Measurements from ENCODE around the gene MCM3AP.
"Not testable (repeated sequence)": the region's sequence is repeated elsewhere in the genome, so short reads cannot be mapped to it uniquely, and the experiment has no call there.

MCM3AP gene

DNA sequence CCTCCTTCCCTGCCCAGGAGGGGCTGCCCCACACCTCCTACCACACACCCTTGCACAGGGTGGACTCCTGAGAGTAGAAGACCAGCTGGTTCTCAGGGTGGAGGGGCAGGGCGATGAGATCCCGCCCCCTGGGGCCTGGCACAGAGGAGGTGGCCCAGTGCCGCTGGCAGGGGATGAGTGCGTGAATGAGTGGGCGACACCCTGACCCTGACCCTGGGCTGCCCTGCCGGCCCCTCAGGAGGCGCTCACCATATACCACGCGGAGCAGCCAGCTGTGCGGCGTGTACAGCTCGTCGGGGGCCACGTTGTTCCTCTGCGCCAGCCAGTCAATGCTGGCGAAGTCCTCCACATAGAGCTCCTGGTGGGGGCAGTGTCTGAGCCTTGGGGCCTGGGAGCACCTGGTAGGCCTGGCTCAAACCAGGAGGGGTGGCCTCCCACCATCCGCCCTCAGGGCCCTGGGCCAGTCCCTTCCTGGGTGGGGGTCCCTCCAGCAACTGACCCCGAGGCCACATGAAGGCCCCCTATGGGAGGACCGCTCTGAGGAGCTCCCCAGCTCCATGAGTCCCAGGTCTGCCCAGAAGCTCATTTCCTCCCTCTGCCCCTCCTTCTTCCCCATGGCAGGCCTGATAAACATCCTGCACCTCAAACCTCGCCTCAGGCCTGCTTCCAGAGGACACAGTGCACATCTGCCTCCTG is 69.8 kb downstream of the MCM3AP start:
- no peak for DNase-seq

DNA sequence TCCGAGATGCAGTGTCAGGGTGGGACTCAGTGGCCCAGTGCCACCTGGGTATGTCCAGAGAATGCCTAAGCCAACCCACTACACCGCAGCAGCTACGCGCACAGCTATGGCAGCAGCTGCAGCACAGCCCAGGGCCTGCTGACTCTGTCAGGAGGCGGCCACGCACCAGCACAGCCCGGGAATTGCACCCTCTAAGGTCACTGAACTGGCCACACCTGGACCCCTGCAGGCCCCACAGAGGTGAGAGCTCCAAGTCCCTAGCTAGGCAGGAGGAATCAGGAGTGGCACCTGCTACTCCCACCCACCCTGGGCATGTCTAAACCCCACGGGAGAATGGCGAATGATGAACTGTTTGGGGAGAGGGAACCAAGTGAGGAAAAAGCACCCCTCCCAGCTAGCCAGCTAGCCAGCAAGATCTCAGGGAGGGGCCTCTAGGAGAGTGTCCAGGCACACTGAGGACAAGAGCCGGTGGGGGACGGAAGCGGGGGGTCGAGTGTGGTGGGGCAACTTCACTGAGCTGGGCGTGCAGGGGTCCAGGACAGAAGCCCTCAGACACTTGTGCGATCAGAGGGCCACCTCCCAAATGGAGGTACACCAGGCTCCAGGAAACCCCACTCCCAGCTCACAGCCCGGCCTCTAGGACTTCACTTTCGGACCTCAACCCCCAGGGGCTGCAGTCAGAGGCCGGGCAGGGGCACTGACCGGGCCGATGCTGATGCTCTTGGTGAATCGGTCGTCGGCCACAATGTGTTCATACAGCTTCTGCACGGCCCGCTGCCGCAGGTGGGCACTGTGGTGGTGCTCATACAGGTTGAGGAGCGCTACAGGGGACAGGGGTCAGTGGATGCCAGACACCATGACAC is 70.7 kb downstream of the MCM3AP start:
- DNase-seq: no peak

DNA sequence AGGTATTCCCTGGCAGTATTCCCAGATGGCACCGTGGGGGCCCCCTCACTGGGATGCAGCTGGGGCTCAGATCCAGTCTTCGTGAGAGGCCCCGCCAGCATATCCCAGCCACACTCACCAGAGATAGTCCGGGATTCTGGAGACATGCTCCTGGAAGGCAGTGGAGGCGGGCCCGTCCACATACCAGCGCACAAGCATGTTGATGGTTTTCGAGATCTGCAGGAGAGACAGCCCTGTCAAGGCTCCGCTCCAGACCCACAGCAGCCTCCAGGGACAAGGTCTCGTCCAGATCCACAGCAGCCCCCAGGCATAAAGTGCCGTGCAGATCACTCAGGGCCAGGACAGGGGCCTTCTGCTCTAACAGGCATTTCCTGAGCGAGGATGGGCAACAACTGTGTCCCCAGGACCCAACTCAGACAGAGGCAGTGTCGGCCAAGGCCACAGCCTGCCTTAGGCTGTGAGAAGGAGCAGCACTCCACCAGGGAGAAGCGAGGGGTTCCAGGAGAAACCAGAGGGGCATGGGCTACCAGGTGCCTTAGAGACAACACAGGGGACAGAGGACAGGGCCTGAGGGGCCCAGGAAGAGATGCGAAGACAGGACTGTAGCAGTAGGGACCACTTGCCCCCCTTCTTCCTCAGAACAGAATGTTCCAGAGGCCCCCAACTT is 71.7 kb downstream of the MCM3AP start:
- DNase-seq: no peak

DNA sequence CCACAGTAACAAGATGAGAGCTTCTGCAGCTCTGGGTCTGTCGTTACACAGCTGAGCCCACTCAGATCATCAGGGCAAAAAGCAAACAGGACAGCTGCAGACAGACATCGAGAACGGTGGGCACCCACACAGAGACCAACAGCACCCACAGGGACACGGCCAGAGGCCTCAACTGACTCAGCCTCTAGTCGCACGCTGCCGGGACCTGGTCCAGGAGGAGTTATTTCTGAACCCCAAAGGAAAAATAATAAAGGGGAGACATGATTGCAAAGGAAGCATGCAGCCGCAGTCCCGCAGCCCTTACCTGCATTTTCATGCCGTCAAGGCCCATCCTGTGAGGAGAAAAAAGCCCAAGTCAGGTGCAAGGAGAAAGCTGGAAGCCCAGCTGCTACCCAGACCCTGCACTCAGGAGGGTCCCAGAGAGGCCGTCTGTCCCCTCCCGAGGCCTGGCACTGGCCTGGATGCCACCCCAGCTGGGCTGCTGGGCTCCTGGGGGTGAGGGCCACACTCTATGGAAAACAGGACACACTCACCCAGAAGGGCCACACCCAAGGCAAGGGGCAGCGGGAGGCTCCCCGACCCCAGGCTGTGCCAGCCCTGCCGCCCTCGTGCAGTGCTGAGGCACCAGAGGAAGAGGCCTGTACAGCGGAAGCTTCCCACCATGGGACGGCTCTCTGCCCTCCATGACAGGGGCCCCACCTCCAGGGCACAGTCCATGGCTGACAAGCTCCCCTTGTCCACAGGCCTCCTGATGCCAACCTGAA is 72.5 kb downstream of the MCM3AP start:
- DNase-seq: no peak

DNA sequence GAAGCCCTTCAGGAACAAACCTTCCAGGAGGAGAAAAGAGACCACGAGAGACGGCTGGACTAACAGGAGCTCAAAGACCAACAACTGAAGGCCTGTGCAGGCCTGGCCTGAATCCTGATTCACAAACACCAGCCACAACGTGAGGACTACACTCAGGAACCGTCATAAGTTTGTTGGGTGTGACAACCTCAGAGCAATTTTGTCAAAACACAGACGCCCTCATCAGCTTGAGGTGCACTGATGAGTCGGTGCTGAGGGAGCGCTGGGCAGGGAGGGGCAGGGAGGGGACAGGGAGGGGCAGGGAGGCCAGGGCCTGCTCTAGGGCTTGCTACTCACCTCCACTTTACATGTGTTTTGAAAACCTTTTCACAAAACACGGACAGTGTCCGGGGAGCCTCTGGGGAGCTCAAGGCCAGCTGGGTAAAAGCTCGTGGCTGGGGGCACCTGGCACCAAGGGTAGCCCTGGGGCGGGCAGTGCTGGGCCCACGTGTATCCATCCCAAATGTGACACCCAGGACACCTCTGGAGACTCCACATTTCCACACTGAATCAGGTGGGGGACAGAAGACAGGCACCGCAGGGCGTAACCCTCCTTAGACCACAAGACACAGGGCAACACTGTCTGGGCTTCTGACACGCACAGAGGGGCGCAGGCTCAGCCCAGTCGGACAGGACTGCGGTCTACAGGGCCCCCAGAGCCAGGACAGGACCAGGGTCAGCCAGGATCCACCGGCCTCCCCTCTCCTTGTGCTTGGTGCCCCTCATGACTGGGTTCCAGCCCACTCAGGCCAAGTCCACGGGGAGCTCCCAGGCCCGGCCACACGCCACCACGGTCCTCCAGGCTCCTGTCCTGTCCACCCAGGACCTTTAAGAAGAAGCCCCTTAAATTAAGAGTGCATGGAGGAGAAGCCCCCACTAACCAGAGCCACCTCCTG is 73.4 kb downstream of the MCM3AP start:
- DNase-seq: no peak

DNA sequence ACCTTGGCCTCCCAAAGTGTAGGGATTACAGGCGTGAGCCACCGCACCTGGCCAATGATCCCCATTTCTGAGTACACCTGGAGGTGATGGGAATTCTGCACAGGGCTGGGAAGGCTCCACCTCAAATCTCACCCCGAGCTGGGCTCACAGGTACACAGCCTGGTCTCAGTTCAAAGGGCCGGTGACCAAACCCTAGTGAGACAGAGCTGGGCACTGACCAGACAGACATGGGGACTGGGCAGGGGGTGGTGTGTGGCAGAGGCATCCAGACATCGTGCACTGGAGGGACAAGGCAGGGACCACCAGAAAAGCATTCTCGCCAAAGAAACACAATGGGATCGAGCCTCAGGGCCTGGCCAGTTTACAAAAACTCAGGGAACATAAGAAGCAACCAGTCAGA is 74.0 kb downstream of the MCM3AP start:
- no peak for DNase-seq

DNA sequence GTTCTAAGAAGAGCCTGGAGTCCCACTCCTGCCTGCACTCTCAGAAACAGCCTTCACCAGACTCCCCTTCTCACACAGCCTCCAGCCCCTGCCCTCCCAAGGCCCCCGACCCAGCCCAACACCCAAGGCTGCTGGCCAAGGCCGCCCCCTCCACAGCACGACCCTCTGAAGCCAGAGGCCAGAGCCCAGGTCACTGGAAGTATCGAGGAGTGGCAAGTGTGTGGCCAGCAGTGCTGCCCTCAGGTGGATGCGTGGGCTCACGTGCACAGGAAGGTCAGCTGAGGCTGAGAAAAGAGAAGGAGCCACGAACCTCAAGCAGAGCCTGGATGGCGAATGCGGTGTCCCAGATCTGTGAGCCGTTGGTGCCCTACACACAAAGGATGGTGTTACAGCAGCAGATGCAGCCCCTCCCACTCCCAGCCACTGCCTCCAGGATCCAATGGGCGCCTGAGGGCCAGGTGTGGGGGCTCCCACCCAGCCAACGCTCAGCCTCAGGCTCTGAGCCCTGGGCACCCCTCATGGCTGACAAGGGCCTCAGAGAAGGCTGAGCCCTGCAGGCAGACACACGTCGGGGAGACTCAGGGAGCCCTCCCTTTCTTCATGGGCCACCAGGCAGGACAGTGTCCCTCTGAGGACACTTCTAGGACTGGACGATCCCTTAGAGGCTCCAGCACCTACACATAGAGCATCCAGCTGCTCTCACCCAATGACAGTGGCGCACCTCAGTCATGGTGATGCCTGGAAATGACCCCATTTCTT is 74.9 kb downstream of the MCM3AP start:
- DNase-seq: no peak

DNA sequence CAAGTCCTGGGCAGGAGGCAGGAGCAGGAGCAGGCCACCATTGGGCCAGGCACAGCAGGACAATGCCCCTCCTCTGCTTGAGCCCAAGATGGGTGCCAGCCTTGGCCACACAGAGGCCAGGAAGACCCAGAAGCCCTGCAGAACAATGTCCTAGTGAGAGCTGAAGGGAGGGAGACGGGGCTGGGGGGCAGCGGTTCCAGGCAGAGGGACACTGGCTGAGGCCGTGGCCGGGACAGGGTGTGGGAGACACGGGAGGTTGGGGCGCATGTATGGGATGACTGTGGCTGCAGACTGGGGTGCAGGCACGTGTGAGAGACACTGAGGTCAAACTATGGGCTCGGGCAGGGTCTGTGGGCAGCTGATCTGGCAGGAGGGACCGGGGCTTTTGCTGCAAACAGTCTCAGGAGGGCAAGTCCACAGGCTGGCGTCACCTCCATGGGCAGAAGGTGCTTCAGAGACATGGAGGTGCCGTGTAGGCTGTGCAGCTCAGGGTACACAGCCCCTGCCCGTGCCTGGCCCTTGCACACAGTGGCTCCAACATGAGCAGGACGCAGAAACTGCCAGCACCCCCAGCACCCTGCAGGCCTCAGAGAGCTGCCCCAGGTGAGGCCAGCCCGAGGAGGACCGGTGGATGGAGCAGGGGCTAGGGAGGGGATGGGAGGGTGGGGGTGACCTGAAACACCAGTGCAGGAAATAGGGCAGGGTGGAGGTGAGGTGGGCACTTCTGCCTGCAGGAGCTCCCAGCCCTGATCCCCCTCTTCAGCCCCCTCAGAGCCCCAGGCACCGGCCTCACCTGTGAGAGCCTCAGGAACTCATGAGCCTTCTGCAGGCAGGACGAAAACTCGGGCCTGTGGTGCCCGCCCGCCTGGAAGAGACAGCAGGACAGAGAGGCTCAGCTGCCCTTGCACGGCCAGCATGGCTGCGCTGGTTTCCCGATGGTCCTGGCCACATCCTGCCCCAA is 76.4 kb downstream of the MCM3AP start:
- DNase-seq: no peak

DNA sequence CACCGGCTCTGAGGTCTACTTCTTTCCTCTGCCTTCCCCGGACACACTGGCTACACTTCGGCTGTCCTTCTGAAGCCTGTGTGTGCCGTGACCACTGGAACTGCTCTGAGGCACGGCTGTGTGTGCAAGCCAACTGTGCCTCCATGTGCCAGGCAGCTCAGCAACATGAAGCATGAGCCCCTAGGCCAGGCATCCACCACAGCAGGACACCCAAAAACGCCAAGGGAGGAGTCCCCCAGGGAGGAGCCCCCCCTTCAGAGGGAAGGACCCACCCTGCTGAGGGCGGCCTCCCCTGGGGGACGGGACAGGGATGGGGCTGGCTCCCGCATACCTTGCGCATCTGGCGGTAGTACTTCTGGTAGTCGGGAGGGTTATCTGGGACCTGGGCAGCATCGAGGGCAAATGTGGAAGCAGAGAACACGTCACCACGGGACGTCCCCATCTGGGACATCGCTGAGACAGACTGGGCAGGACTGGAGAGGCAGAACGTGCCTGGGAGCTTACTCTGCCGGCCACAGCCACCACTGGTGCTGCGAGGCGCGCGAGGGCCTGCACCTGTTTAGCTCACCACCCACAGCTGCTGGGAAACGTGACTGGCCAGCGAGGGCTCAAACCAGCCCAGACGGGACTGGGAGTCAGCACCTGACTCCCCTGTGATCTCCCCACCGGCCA is 77.4 kb downstream of the MCM3AP start:
- no peak for DNase-seq

DNA sequence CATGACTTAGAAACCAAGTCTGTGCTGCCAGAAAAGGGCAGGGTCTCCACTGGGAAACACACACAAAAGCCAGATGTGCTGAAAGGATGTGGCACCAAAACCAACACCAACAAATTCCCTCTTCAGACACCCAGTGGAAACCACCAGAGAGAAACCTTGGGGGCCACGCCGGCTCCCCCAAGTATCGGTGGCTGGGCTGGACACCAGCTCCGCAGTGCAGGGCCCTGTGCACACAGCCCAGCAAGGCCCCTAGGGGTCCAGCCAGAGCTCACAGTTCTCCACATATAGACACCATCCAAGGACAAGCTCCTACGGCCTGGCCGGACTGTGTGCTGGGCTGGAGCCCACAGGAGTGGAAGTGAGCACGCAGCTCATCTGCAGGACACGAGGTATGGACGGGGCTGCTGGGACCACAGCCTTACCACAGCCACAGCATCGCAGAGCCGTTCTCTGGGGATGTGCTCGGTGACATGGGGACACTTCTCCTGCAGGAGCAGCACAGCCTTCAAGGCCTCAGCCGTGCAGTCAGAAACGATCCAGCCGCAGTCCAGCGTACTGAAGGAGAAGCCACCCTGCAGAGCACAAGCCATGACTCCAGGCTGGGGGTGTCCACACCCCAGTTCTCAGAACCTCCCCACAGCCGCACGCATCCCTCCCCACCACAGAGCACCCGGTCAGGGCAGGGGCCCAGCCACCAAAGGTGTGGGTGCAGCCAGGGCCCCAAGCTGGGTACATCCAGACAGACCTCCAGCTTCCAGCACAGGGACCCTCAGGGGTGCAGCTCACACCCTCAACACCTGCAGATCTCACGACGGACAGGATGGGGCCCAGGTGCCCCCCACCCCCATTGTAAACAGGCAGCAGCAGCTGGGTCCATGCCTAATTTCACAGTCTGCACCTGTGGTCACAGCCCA is 78.1 kb downstream of the MCM3AP start:
- no peak for DNase-seq

DNA sequence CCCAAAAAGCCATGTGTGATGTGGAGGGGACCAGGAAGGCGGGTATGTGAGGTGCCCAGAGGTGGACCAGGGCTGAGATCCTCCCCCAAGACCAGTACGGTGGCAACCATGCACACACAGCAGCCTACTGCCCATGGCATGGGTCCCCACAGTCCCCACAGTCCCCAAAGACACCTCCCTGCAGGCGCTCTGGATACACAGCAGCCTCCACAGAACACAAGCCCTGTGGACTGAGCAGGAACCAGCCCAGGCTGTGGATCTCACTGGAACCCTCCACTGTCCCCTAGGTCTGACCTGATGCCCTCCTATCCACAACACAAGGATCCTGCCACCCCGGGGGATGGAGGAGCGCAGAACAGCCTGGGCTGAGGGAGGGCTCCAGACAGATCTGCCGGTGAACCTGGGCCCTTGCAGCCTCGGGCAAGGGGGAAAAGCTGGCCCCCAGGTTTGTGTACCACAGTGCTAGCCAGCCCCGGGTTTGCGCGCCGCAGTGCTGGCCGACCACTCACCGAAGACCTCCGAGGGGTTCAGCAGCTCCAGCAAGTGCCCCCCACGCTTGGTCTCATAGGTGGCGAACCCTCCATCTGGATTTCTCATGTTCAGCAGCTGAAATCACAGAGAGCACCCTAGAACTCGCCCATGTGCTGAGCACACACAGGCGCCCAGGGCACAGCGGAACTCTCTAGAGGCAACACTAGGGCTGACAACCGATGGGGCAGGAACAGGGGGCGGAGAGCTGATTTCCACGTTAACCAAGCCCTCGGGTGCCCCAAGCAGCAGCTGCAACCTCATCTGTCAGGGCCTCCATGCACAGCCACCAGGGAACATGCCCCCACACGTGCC is 79.0 kb downstream of the MCM3AP start:
- DNase-seq: no peak

DNA sequence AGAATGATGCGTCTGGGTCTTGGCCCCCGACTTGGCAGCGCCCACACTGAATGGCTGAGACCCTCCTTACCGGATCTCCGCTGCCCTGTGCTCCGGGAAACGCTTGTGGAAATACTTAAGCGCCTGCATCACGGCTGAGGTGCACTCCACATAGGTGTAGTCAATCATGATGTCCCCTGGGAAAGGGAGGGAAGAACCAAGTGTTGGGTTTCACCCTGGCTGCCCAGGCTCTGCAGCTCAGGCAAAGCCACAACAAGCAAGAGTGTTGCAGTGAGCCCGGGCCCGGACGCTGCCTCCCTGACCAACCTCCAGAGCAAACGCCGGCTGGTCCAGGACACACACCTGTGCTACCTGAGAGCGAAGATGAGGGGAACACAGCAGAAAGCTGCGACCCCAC is 79.6 kb downstream of the MCM3AP start:
- DNase-seq: no peak

DNA sequence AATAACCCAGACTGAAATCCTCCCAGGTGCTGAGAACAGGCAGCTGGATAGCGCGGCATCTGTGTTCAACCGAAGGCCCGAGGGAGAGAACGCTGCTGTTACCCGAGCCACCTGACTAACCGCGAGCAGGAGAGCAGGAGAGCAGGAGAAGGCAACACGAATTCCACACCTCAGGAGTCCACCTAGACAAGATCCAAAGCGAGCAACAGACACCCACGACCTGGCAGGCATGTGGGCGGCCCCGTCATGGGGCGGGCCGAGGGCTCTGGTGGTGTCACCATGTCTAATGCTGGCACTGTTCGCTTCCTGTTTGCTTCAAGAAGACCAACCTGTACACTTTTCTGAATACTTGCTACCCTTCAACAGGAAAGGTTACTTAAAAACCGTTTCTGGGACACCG is 80.2 kb downstream of the MCM3AP start:
- no peak for DNase-seq

DNA sequence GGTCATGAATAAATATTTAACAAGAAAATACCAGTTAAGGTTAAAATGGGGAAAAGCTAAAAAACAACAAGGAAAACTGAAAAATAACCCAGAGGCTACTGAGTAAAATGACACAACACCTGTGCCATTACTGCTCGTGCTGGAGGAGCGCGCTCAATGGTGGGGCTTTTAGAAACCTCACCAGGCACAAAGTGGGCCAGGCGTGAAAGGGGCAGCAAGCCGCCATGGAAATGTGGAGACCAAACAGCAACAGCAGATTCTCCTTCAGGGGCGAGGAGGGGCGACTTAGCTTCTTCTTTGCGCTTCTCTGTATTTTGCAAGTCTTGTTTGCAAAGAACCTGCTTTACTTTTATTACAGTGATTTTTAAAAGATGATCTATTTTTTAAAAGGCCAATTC is 82.2 kb downstream of the MCM3AP start:
- DNase-seq: no peak

DNA sequence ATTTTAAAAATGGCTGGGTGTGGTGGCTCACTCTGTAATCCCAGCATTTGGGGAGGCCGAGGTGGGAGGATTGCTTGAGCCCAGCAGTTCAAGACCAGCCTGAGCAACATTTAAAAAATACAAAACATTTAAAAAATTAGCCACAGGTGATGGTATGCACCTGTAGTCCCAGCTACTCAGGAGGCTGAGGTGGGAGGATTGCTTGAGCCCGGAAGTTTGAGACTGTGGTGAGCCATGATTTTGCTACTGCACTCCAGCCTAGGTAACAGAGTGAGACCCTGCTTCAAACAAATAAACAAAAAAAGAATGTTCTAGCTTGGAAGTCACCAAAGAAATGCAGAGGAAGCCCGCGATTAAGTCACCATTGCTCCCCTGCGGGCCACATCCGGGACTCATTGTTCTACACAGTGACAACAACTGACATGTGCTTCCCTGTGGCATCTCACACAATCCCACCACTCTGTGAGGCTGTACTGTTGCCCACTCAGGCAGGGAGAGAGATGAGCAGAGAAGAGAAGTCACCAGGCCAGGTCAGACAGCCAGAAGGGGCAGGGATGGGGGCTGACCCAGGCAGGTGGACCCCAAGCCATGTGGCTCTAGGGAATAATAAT is 82.7 kb downstream of the MCM3AP start:
- DNase-seq: no peak

DNA sequence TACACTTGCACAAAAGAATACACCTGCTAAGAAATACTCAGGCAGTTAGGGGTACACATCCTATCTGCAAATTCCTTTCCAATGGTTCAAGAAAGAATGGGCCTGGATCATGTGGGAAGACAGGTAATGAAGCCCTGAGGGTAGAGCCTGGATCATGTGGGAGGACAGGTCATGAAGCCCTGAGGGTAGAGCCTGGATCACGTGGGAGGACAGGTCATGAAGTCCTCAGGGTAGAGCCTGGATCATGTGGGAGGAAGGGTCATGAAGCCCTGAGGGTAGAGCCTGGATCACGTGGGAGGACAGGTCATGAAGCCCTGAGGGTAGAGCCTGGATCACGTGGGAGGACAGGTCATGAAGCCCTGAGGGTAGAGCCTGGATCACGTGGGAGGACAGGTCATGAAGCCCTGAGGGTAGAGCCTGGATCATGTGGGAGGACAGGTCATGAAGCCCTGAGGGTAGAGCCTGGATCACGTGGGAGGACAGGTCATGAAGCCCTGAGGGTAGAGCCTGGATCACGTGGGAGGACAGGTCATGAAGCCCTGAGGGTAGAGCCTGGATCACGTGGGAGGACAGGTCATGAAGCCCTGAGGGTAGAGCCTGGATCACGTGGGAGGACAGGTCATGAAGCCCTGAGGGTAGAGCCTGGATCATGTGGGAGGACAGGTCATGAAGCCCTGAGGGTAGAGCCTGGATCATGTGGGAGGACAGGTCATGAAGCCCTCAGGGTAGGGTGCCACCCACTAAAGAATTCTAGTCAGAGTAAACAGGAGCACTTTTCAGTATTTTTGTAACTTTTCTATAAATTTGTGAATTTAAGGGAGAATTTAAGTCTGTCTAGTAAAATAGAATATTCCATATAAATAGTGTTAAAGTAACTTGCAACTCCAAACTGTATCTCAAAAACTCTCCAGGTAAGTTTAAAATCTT is 84.3 kb downstream of the MCM3AP start:
- DNase-seq: not testable (repeated sequence)

All from stimulated activated CD4-positive, alpha-beta T cell treated with anti-CD3 and anti-CD28 coated beads, Interleukin-4, amount 100 ng/mL, for 4 hours (primary cell).